Fibroblast of the aortic adventitia (primary cell): Measurements from ENCODE around the gene TBCA. TPM values are rescaled to one million over a fixed set of nuclear protein-coding genes. Genes with fewer than 3 reads are reported as not detected.
"Not testable (repeated sequence)": the region's sequence is repeated elsewhere in the genome, so short reads cannot be mapped to it uniquely, and the experiment has no call there.

Experiments
- DNase-seq: peaks from one replicate; pipeline ENCODE4 v3.0.0-alpha.2; 2010; ENCODE audit warnings: low read depth
- H3K4me3 ChIP-seq: 2 replicates; pipeline ENCODE4 v1.5.1; 2011; ENCODE audit warnings: low read depth, mild to moderate bottlenecking, control low read depth, low read length, moderate library complexity
- CTCF ChIP-seq: IDR thresholded peaks from 2 replicates; pipeline ENCODE4 v1.5.1; 2011; ENCODE audit warnings: mild to moderate bottlenecking, low read length, control low read depth, inconsistent platforms; ENCODE audit not compliant: insufficient read depth
- total RNA-seq: library from RNA; depleted of rRNA; stranded (reverse); fragments of >200 nt; gene quantifications from 2 replicates; pipeline ENCODE4 v1.2.3, GENCODE V29; 2012; ENCODE audit warnings: low replicate concordance

The TBCA gene
- total RNA-seq, 1 donor: 147 TPM

GRCh38 chr5:77767301-77767700 lies 8.8 kb downstream of the TBCA start:
- DNase-seq: no peak
- no peak overlapping the region for H3K4me3 ChIP-seq
- no peak for TF ChIP-seq CTCF

- TF ChIP-seq CTCF: no peak
- H3K4me3 ChIP-seq: no peak overlapping the region
- DNase-seq: no peak
These were observed 14.5 kb downstream of the TBCA start for GRCh38 chr5:77761606-77762005.

- TF ChIP-seq CTCF: no peak
- DNase-seq: no peak
- no peak overlapping the region for H3K4me3 ChIP-seq
These were observed 17.8 kb downstream of the TBCA start for GRCh38 chr5:77758141-77758938.

- no peak overlapping the region for H3K4me3 ChIP-seq
- no peak for DNase-seq
- TF ChIP-seq CTCF: no peak
These were observed 24.7 kb downstream of the TBCA start for GRCh38 chr5:77751328-77752023.

GRCh38 chr5:77750928-77751327 lies 25.2 kb downstream of the TBCA start:
- DNase-seq, H3K4me3 ChIP-seq: not testable (repeated sequence)

GRCh38 chr5:77748160-77748559 lies 28.0 kb downstream of the TBCA start:
- no peak overlapping the region for H3K4me3 ChIP-seq
- no peak for DNase-seq
- no peak for TF ChIP-seq CTCF

GRCh38 chr5:77744116-77744515 lies 32.0 kb downstream of the TBCA start:
- H3K4me3 ChIP-seq: no peak overlapping the region
- TF ChIP-seq CTCF: no peak
- DNase-seq: no peak
